Esophagus squamous epithelium (tissue), 5 donors: ENCODE data around the gene GPR156. TPM values are rescaled to one million over a fixed set of nuclear protein-coding genes. Genes with fewer than 3 reads are reported as not detected.
"Not testable (repeated sequence)": the region's sequence is repeated elsewhere in the genome, so short reads cannot be mapped to it uniquely, and the experiment has no call there.

Source experiments
- DNase-seq: peaks from one replicate; lab custom pipeline; 2025; lab: John Stamatoyannopoulos, UW
- H3K27ac ChIP-seq, 4 donors: fragments of 200-600 bp; sonication (generic); one replicate each; pipeline ENCODE4 v1.5.1; 2016 to 2019; ENCODE audit warnings: mild to moderate bottlenecking in 1 of 4
- H3K27me3 ChIP-seq, 4 donors: fragments of 200-600 bp; sonication (generic); 1 replicate in 3 of 4; 2 replicates in 1 of 4; pipeline versions ENCODE4 v1.5.1 to v1.6.0; 2017 to 2021; ENCODE audit warnings: antibody characterized with exemption in 1 of 4
- H3K36me3 ChIP-seq, 3 donors: fragments of 200-600 bp; sonication (generic); one replicate each; pipeline ENCODE4 v1.5.1; 2016 to 2019
- H3K4me1 ChIP-seq, 3 donors: fragments of 200-600 bp; sonication (generic); one replicate each; pipeline ENCODE4 v1.5.1; 2017 to 2019
- H3K4me3 ChIP-seq, 4 donors: fragments of 200-600 bp; sonication (generic); 1 replicate in 3 of 4; 2 replicates in 1 of 4; pipeline ENCODE4 v1.5.1; 2016 to 2019; ENCODE audit warnings: mild to moderate bottlenecking in 2 of 4, moderate library complexity in 1 of 4
- H3K9me3 ChIP-seq, 3 donors: fragments of 200-600 bp; sonication (generic); one replicate each; pipeline ENCODE4 v1.5.1; 2016 to 2019
- CTCF ChIP-seq, 6 experiments: fragments of 450-650 bp in 4 of 6; fragments of 200-600 bp in 2 of 6; sonication (generic) in 2 of 6; IDR thresholded peaks; one replicate each; pipeline ENCODE4 v1.5.1; 2016 to 2019; ENCODE audit warnings: antibody characterized with exemption in 6 of 6, mild to moderate bottlenecking in 4 of 6, moderate library complexity in 4 of 6
- POLR2A ChIP-seq, 4 donors: fragments of 450-650 bp; IDR thresholded peaks; one replicate each; pipeline ENCODE4 v1.6.1; 2017; ENCODE audit warnings: antibody characterized with exemption in 4 of 4, mild to moderate bottlenecking in 4 of 4, moderate library complexity in 3 of 4
- WGBS, 2 donors: methylation state at CpG; one replicate each; pipeline ENCODE4 v1.1.5; 2018; 5-methylcytosine and 5-hydroxymethylcytosine counted together
- intact Hi-C: fragments of 100-400 bp; cut with DNase I; formaldehyde crosslinking; loops from one replicate; pipeline ENCODE4 v1.15.0; 2022
- total RNA-seq, 4 donors: library from RNA; depleted of rRNA; stranded (reverse); fragments of >200 nt; gene quantifications; one replicate each; pipeline ENCODE4 v1.1.0, GENCODE V29; 2016
- donor health status: DM: yes; HTN: yes; CAD: no.

GPR156 gene
- total RNA-seq, 4 donors from 2014 or later, result 0.19 to 0.94 (median 0.57) TPM; not detected in 1

- intact Hi-C loops, result no loop called here
- Histone ChIP-seq H3K4me3 (no peak overlapping the region), H3K27ac (no peak overlapping the region), H3K36me3 (no peaks in the 10 kb centered on the region), H3K27me3 (no peaks in the 10 kb centered on the region), H3K4me1 (no peaks in the 10 kb centered on the region), H3K9me3 (peaks cover 0 to 5% (median 0%) of the 10 kb centered on the region in 3 donors)
- 62 to 84% methylated on average over 2 of the region's 2 CpGs for WGBS, 2 donors
- no peak for TF ChIP-seq POLR2A (IDR thresholded peaks at IDR 0.05)
- TF ChIP-seq CTCF (IDR thresholded peaks at IDR 0.05), result no peak
- DNase-seq, result no peak
Observed at GRCh38 chr3:120227710-120228347, 57.2 kb downstream of the GPR156 start.

GRCh38 chr3:120224237-120224636 is 60.8 kb downstream of the GPR156 start:
- H3K9me3 ChIP-seq, result no peaks in the 10 kb centered on the region
- no peaks in the 10 kb centered on the region for H3K27me3 ChIP-seq
- H3K4me1 ChIP-seq, result no peaks in the 10 kb centered on the region
- WGBS, 2 donors, result 84 to 88% methylated on average over 2 of the region's 2 CpGs
- no peak overlapping the region for H3K27ac ChIP-seq
- no peak overlapping the region for H3K4me3 ChIP-seq
- intact Hi-C loops, result no loop called here
- DNase-seq, result no peak
- TF ChIP-seq POLR2A (IDR thresholded peaks at IDR 0.05) (no peak), CTCF (IDR thresholded peaks at IDR 0.05) (no peak)
- H3K36me3 ChIP-seq, result no peaks in the 10 kb centered on the region

GRCh38 chr3:120218981-120219380 is 66.0 kb downstream of the GPR156 start:
- H3K36me3 ChIP-seq, result no peaks in the 10 kb centered on the region
- H3K9me3 ChIP-seq, result peaks cover 0 to 4% (median 0%) of the 10 kb centered on the region in 3 donors
- no peaks in the 10 kb centered on the region for H3K27me3 ChIP-seq
- intact Hi-C loops, result no loop called here
- no peaks in the 10 kb centered on the region for H3K4me1 ChIP-seq
- no peak overlapping the region for H3K4me3 ChIP-seq
- TF ChIP-seq CTCF (IDR thresholded peaks at IDR 0.05) (no peak), POLR2A (IDR thresholded peaks at IDR 0.05) (no peak)
- DNase-seq, result no peak
- no peak overlapping the region for H3K27ac ChIP-seq

- H3K27me3 ChIP-seq, intact Hi-C loops, DNase-seq, H3K4me1 ChIP-seq, H3K36me3 ChIP-seq, H3K4me3 ChIP-seq, H3K9me3 ChIP-seq, H3K27ac ChIP-seq: not testable (repeated sequence)
- WGBS, 2 donors, result 94 to 100% methylated on average over 1 of the region's 1 CpG
Observed at GRCh38 chr3:120216633-120217032, 68.4 kb downstream of the GPR156 start.

GRCh38 chr3:120214176-120214575 is 70.8 kb downstream of the GPR156 start:
- Histone ChIP-seq H3K9me3 (peaks cover 0 to 4% (median 0%) of the 10 kb centered on the region in 3 donors), H3K36me3 (no peaks in the 10 kb centered on the region), H3K27ac (no peak overlapping the region), H3K4me3 (no peak overlapping the region), H3K27me3 (no peaks in the 10 kb centered on the region), H3K4me1 (no peaks in the 10 kb centered on the region)
- no peak for TF ChIP-seq CTCF (IDR thresholded peaks at IDR 0.05)
- no peak for TF ChIP-seq POLR2A (IDR thresholded peaks at IDR 0.05)
- DNase-seq, result no peak
- intact Hi-C loops, result no loop called here
- WGBS, 2 donors, result 32% methylated on average over 4 of the region's 4 CpGs

GRCh38 chr3:120212505-120212904 is 72.5 kb downstream of the GPR156 start:
- intact Hi-C loops, result no loop called here
- Histone ChIP-seq H3K27me3 (no peaks in the 10 kb centered on the region), H3K9me3 (peaks cover 0 to 4% (median 0%) of the 10 kb centered on the region in 3 donors), H3K27ac (no peak overlapping the region), H3K4me1 (no peaks in the 10 kb centered on the region), H3K36me3 (no peaks in the 10 kb centered on the region), H3K4me3 (no peak overlapping the region)
- WGBS, 2 donors, result 68 to 86% methylated on average over 1 of the region's 1 CpG
- TF ChIP-seq POLR2A (IDR thresholded peaks at IDR 0.05), result no peak
- TF ChIP-seq CTCF (IDR thresholded peaks at IDR 0.05), result no peak
- DNase-seq, result no peak
